22Rv1 (cell line): ENCODE data around the gene RASGRP2.

Experiments used
- H3K27ac ChIP-seq: fragments of 450-650 bp; 2 replicates; pipeline ENCODE4 v1.5.1; 2017
- CTCF ChIP-seq: fragments of 450-650 bp; IDR thresholded peaks from 2 replicates; pipeline ENCODE4 v1.5.1; 2017; ENCODE audit warnings: mild to moderate bottlenecking
- ZFX ChIP-seq: fragments of 450-650 bp; IDR thresholded peaks from 2 replicates; pipeline ENCODE4 v1.6.1; 2017; ENCODE audit warnings: antibody characterized with exemption, borderline replicate concordance

Gene RASGRP2

GRCh38 chr11:64753380-64754123 lies 9.6 kb upstream of the RASGRP2 start:
- no peak overlapping the region for H3K27ac ChIP-seq
- TF ChIP-seq CTCF (no peak), ZFX (no peak)

DNA sequence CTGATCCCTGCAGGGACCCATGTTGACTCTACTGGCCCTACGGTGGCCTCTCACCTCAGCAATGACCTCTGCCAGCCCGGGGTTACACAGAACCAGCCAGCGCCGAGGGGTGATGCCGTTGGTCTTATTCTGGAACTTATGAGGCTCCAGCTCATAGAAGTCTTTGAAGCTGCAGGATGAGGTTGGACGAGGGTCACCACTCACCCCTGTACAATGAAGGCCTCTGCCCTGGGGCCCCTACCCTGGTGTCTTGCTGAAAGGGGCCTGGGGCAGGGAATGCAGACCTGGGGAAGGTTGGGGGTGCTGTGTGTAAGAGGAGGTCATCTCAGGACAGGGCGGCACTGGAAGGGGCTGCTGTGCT lies 9.1 kb upstream of the RASGRP2 start:
- no peak for TF ChIP-seq CTCF
- TF ChIP-seq ZFX: no peak
- no peak overlapping the region for H3K27ac ChIP-seq

DNA sequence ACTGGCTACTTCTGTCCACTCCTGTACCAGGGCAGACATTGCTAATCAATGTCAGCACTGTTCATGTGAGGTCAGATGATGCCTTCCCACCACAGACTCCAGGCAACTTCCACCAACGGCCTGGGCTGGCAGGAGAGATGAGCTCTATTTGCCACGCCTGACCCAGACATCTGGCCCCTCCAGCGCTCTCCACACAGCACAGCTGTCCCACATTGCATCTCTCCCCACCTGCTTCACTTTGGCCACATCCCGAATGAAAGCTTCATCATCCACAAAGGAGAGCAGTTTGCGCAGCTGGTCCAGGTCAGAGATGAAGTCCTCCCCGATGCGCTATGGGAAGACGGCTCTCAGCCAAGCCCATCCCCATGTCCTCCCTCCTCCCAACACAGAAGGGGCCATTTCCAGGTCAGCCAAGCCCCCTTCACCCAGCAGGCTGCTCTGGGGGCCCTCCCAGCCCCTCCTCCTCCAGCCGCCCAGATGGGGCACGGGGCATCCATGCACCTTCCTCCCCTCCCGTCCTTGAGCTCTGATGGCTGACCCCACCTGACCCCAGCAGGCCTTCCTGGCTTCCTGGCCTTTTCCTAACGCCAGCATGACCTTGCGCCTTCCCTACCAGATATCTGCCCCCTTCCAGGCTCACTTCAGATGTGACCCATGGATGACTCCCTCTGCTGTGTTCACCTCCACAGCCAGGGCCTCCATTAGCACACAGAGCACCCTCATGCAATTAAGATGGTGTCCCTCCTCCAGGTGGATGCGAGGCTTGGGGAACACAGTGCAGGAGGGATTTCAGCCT lies 8.4 kb upstream of the RASGRP2 start:
- TF ChIP-seq CTCF (no peak), ZFX (no peak)
- H3K27ac ChIP-seq: no peak overlapping the region

GRCh38 chr11:64751580-64751979 lies 7.6 kb upstream of the RASGRP2 start:
- H3K27ac ChIP-seq: no peak overlapping the region
- TF ChIP-seq CTCF (no peak), ZFX (no peak)

GRCh38 chr11:64751136-64751535 lies 7.2 kb upstream of the RASGRP2 start:
- TF ChIP-seq ZFX (no peak), CTCF (no peak)
- no peak overlapping the region for H3K27ac ChIP-seq

- no peak for TF ChIP-seq ZFX
- no peak for TF ChIP-seq CTCF
- no peak overlapping the region for H3K27ac ChIP-seq
These were observed 6.6 kb upstream of the RASGRP2 start for GRCh38 chr11:64750361-64751054.
